HepG2 (cell line): ENCODE results near the gene SLC5A10. TPM values are rescaled to one million over a fixed set of nuclear protein-coding genes. Genes with fewer than 3 reads are reported as not detected.

Experiments
- BHLHE40 ChIP-seq: IDR thresholded peaks from 2 replicates; pipeline ENCODE4 v1.6.1; 2011; ENCODE audit warnings: low read length, improper control_type of control experiment
- POGZ ChIP-seq: sonication (generic); formaldehyde crosslinking; IDR thresholded peaks from 2 replicates; pipeline ENCODE4 v1.4.0; 2020; ENCODE audit warnings: mild to moderate bottlenecking, missing genetic modification reagents
- RBFOX2 ChIP-seq: fragments of 200-400 bp; formaldehyde crosslinking; IDR thresholded peaks from 2 replicates; pipeline ENCODE4 v1.6.1; 2017; ENCODE audit warnings: low read depth, mild to moderate bottlenecking, low read length
- RBM22 ChIP-seq: fragments of 200-400 bp; formaldehyde crosslinking; optimal IDR thresholded peaks from 2 replicates; pipeline ENCODE3; 2017; ENCODE audit warnings: mild to moderate bottlenecking, low read length, moderate library complexity
- ZNF44 ChIP-seq: sonication (generic); formaldehyde crosslinking; IDR thresholded peaks from 2 replicates; pipeline ENCODE4 v1.5.1; 2020; ENCODE audit warnings: mild to moderate bottlenecking, missing genetic modification reagents
- ZNF83 ChIP-seq: sonication (generic); formaldehyde crosslinking; IDR thresholded peaks from 2 replicates; pipeline ENCODE4 v1.4.0; 2020; ENCODE audit warnings: missing genetic modification reagents, mild to moderate bottlenecking, borderline replicate concordance
- polyA plus RNA-seq, 8 experiments: library from polyadenylated mRNA; depleted of rRNA in 3 of 8; stranded (reverse) in 7 of 8; unstranded in 1 of 8; fragments of >200 nt; fragmentation: Illumina TruSeq in 4 of 8; extraction: Trizol in 4 of 8; gene quantifications; 2 replicates each; pipeline versions ENCODE4 v1.2.1 to v1.2.3, GENCODE V29; 2011 to 2016; ENCODE audit warnings: low read depth in 4 of 8, missing spikeins in 1 of 8, mixed read lengths in 1 of 8; ENCODE audit not compliant: insufficient read depth in 1 of 8
- total RNA-seq, 5 experiments: library from RNA; depleted of rRNA; stranded (reverse); fragments of >200 nt; fragmentation: Illumina TruSeq; extraction: Trizol; gene quantifications; 2 replicates each; pipeline ENCODE4 v1.2.3, GENCODE V29; 2016; ENCODE audit warnings: low read depth in 1 of 5
- TF ChIP-seq, protein P1 (sequence below): sonication (generic); formaldehyde crosslinking; IDR thresholded peaks from 2 replicates; pipeline ENCODE4 v1.4.0; 2020; ENCODE audit warnings: missing genetic modification reagents, borderline replicate concordance
- TF ChIP-seq, protein P2 (sequence below): sonication (generic); formaldehyde crosslinking; IDR thresholded peaks from 2 replicates; pipeline ENCODE4 v1.4.0; 2020; ENCODE audit warnings: missing genetic modification reagents
- TF ChIP-seq, protein P3 (sequence below): IDR thresholded peaks from 2 replicates; pipeline ENCODE4 v1.6.1; 2016; ENCODE audit warnings: missing biosample characterization, missing genetic modification reagents, low read depth
- TF ChIP-seq, protein P4 (sequence below): sonication (generic); formaldehyde crosslinking; IDR thresholded peaks from one replicate; pipeline ENCODE4 v1.5.1; 2020; ENCODE audit warnings: mild to moderate bottlenecking, missing genetic modification reagents; ENCODE audit errors: not compliant biosample characterization
- TF ChIP-seq, protein P5 (sequence below): sonication (generic); formaldehyde crosslinking; IDR thresholded peaks from 2 replicates; pipeline ENCODE4 v1.9.0; 2021; ENCODE audit warnings: missing genetic modification reagents, mild to moderate bottlenecking, borderline replicate concordance

The SLC5A10 gene
- total and polyA plus RNA-seq, 2 of the 13 experiments (the other 11 are each of a cell fraction or from before 2014, with no cell fraction given), result 0.05 TPM; not detected in 1

DNA sequence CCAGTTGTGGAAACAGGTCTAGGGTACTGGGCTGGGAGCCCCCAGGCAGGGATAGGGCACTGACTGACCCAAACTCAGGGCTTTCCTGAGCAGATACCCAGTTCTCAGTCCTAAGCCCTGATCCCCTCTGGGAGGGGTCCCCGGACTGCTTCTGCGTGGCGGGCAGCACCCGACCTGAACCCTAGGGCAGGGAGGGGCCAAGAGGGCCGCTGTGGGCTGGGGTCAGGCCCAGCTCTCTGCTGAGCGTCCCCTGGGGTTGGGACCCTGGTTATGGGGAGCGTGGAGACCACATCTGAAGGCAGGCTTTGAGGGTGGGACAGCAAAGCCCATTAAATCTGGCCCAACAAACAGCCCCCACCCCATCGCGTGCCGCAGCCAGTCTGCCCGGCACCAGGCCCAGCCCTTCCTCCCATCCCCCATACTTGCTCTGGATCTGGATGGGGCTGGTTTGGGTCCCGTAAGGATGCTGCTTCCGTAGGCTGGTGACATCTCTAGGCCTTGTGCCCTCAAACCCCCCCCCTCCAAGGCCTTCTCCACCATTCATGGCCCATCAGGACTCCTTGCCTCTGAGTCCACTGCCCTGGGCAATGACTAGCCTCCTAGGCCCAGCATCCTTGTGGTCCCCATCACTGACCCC lies 53.3 kb downstream of the SLC5A10 start (continued):
- no peak for TF ChIP-seq RBM22
- TF ChIP-seq, protein P1, sequence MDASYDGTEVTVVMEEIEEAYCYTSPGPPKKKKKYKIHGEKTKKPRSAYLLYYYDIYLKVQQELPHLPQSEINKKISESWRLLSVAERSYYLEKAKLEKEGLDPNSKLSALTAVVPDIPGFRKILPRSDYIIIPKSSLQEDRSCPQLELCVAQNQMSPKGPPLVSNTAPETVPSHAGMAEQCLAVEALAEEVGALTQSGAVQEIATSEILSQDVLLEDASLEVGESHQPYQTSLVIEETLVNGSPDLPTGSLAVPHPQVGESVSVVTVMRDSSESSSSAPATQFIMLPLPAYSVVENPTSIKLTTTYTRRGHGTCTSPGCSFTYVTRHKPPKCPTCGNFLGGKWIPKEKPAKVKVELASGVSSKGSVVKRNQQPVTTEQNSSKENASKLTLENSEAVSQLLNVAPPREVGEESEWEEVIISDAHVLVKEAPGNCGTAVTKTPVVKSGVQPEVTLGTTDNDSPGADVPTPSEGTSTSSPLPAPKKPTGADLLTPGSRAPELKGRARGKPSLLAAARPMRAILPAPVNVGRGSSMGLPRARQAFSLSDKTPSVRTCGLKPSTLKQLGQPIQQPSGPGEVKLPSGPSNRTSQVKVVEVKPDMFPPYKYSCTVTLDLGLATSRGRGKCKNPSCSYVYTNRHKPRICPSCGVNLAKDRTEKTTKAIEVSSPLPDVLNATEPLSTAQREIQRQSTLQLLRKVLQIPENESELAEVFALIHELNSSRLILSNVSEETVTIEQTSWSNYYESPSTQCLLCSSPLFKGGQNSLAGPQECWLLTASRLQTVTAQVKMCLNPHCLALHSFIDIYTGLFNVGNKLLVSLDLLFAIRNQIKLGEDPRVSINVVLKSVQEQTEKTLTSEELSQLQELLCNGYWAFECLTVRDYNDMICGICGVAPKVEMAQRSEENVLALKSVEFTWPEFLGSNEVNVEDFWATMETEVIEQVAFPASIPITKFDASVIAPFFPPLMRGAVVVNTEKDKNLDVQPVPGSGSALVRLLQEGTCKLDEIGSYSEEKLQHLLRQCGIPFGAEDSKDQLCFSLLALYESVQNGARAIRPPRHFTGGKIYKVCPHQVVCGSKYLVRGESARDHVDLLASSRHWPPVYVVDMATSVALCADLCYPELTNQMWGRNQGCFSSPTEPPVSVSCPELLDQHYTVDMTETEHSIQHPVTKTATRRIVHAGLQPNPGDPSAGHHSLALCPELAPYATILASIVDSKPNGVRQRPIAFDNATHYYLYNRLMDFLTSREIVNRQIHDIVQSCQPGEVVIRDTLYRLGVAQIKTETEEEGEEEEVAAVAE, result no peak
- TF ChIP-seq POGZ, result peak; percentile 48; the same call in 1 of the 2 replicates
- TF ChIP-seq, protein P2, sequence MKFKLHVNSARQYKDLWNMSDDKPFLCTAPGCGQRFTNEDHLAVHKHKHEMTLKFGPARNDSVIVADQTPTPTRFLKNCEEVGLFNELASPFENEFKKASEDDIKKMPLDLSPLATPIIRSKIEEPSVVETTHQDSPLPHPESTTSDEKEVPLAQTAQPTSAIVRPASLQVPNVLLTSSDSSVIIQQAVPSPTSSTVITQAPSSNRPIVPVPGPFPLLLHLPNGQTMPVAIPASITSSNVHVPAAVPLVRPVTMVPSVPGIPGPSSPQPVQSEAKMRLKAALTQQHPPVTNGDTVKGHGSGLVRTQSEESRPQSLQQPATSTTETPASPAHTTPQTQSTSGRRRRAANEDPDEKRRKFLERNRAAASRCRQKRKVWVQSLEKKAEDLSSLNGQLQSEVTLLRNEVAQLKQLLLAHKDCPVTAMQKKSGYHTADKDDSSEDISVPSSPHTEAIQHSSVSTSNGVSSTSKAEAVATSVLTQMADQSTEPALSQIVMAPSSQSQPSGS (CRISPR knock-in tag), result no peak
- TF ChIP-seq, protein P3, sequence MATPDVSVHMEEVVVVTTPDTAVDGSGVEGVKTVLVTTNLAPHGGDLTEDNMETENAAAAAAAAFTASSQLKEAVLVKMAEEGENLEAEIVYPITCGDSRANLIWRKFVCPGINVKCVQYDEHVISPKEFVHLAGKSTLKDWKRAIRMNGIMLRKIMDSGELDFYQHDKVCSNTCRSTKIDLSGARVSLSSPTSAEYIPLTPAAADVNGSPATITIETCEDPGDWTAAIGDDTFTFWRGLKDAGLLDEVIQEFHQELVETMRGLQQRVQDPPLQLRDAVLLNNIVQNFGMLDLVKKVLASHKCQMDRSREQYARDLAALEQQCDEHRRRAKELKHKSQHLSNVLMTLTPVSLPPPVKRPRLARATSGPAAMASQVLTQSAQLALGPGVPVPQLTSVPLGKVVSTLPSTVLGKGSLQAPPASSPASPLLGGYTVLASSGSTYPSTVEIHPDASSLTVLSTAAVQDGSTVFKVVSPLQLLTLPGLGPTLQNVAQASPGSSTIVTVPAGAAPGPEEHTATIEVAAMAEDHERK (CRISPR knock-in tag), result no peak
- TF ChIP-seq ZNF44 (CRISPR knock-in tag), result no peak
- TF ChIP-seq, protein P4, sequence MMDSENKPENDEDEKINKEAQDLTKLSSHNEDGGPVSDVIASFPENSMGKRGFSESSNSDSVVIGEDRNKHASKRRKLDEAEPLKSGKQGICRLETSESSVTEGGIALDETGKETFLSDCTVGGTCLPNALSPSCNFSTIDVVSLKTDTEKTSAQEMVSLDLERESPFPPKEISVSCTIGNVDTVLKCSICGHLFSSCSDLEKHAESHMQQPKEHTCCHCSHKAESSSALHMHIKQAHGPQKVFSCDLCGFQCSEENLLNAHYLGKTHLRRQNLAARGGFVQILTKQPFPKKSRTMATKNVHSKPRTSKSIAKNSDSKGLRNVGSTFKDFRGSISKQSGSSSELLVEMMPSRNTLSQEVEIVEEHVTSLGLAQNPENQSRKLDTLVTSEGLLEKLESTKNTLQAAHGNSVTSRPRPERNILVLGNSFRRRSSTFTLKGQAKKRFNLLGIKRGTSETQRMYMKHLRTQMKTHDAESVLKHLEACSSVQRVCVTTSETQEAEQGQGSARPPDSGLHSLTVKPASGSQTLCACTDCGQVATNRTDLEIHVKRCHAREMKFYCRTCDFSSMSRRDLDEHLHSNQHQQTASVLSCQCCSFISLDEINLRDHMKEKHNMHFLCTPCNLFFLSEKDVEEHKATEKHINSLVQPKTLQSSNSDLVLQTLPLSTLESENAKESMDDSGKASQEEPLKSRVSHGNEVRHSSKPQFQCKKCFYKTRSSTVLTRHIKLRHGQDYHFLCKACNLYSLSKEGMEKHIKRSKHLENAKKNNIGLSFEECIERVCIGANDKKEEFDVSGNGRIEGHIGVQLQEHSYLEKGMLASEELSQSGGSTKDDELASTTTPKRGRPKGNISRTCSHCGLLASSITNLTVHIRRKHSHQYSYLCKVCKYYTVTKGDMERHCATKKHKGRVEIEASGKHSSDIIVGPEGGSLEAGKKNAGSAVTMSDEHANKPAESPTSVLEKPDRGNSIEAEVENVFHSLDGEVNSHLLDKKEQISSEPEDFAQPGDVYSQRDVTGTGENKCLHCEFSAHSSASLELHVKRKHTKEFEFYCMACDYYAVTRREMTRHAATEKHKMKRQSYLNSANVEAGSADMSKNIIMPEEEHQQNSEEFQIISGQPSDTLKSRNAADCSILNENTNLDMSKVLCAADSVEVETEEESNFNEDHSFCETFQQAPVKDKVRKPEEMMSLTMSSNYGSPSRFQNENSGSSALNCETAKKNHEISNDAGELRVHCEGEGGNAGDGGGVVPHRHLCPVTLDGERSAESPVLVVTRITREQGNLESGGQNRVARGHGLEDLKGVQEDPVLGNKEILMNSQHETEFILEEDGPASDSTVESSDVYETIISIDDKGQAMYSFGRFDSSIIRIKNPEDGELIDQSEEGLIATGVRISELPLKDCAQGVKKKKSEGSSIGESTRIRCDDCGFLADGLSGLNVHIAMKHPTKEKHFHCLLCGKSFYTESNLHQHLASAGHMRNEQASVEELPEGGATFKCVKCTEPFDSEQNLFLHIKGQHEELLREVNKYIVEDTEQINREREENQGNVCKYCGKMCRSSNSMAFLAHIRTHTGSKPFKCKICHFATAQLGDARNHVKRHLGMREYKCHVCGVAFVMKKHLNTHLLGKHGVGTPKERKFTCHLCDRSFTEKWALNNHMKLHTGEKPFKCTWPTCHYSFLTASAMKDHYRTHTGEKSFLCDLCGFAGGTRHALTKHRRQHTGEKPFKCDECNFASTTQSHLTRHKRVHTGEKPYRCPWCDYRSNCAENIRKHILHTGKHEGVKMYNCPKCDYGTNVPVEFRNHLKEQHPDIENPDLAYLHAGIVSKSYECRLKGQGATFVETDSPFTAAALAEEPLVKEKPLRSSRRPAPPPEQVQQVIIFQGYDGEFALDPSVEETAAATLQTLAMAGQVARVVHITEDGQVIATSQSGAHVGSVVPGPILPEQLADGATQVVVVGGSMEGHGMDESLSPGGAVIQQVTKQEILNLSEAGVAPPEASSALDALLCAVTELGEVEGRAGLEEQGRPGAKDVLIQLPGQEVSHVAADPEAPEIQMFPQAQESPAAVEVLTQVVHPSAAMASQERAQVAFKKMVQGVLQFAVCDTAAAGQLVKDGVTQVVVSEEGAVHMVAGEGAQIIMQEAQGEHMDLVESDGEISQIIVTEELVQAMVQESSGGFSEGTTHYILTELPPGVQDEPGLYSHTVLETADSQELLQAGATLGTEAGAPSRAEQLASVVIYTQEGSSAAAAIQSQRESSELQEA (CRISPR knock-in tag), result no peak
- TF ChIP-seq, protein P5, sequence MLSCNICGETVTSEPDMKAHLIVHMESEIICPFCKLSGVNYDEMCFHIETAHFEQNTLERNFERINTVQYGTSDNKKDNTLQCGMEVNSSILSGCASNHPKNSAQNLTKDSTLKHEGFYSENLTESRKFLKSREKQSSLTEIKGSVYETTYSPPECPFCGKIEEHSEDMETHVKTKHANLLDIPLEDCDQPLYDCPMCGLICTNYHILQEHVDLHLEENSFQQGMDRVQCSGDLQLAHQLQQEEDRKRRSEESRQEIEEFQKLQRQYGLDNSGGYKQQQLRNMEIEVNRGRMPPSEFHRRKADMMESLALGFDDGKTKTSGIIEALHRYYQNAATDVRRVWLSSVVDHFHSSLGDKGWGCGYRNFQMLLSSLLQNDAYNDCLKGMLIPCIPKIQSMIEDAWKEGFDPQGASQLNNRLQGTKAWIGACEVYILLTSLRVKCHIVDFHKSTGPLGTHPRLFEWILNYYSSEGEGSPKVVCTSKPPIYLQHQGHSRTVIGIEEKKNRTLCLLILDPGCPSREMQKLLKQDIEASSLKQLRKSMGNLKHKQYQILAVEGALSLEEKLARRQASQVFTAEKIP (CRISPR knock-in tag), result no peak
- TF ChIP-seq RBFOX2, result no peak
- no peak for TF ChIP-seq BHLHE40
- TF ChIP-seq ZNF83, result no peak
